ENCODE measurements around the gene KCTD17.

DNA sequence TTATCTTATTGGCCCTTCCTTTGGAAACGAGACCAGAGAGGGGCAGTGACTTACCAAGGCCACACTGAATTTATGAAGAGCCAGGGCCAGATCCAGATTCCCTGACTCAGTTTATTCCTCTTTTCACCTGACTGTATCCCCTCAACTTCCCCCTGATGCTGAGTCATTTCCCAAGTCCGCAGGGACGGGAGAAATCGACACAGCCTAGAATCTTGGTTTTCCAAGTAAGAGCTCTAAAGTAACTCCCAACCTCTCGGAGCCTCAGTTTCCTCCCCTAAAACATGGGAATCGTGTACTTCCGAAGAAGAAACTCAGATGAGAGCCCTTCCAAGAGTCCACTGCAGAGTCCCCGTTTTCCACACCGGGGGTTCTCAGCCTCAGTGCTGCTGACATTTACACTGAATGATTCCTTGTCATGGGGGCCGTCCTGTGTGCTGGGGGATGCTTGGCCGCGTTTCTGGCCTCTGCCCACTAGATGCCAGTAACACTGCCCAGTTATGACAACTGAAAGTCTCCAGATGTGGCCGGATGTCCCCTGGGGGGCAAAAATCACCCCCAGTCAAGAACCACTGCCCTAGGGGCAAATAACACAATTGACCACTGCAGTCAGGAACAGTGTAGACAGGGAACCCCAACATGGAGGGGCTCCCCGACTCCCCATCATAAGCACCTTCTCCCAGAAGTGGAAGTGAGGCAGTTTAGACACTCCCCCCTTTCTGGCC, 20.8 kb upstream of the KCTD17 start:
- TF ChIP-seq, protein P1, sequence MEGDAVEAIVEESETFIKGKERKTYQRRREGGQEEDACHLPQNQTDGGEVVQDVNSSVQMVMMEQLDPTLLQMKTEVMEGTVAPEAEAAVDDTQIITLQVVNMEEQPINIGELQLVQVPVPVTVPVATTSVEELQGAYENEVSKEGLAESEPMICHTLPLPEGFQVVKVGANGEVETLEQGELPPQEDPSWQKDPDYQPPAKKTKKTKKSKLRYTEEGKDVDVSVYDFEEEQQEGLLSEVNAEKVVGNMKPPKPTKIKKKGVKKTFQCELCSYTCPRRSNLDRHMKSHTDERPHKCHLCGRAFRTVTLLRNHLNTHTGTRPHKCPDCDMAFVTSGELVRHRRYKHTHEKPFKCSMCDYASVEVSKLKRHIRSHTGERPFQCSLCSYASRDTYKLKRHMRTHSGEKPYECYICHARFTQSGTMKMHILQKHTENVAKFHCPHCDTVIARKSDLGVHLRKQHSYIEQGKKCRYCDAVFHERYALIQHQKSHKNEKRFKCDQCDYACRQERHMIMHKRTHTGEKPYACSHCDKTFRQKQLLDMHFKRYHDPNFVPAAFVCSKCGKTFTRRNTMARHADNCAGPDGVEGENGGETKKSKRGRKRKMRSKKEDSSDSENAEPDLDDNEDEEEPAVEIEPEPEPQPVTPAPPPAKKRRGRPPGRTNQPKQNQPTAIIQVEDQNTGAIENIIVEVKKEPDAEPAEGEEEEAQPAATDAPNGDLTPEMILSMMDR (IDR thresholded peaks at IDR 0.05) = no peak
- TF ChIP-seq FOXJ3 (CRISPR knock-in tag; IDR thresholded peaks at IDR 0.05; ENCODE audit: borderline replicate concordance) = no peak
- TF ChIP-seq, protein P2, sequence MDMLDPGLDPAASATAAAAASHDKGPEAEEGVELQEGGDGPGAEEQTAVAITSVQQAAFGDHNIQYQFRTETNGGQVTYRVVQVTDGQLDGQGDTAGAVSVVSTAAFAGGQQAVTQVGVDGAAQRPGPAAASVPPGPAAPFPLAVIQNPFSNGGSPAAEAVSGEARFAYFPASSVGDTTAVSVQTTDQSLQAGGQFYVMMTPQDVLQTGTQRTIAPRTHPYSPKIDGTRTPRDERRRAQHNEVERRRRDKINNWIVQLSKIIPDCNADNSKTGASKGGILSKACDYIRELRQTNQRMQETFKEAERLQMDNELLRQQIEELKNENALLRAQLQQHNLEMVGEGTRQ (CRISPR knock-in tag; IDR thresholded peaks at IDR 0.05) = no peak
- TF ChIP-seq, protein P3, sequence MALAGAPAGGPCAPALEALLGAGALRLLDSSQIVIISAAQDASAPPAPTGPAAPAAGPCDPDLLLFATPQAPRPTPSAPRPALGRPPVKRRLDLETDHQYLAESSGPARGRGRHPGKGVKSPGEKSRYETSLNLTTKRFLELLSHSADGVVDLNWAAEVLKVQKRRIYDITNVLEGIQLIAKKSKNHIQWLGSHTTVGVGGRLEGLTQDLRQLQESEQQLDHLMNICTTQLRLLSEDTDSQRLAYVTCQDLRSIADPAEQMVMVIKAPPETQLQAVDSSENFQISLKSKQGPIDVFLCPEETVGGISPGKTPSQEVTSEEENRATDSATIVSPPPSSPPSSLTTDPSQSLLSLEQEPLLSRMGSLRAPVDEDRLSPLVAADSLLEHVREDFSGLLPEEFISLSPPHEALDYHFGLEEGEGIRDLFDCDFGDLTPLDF (CRISPR knock-in tag; IDR thresholded peaks at IDR 0.05) = no peak
- TF ChIP-seq, protein P4, sequence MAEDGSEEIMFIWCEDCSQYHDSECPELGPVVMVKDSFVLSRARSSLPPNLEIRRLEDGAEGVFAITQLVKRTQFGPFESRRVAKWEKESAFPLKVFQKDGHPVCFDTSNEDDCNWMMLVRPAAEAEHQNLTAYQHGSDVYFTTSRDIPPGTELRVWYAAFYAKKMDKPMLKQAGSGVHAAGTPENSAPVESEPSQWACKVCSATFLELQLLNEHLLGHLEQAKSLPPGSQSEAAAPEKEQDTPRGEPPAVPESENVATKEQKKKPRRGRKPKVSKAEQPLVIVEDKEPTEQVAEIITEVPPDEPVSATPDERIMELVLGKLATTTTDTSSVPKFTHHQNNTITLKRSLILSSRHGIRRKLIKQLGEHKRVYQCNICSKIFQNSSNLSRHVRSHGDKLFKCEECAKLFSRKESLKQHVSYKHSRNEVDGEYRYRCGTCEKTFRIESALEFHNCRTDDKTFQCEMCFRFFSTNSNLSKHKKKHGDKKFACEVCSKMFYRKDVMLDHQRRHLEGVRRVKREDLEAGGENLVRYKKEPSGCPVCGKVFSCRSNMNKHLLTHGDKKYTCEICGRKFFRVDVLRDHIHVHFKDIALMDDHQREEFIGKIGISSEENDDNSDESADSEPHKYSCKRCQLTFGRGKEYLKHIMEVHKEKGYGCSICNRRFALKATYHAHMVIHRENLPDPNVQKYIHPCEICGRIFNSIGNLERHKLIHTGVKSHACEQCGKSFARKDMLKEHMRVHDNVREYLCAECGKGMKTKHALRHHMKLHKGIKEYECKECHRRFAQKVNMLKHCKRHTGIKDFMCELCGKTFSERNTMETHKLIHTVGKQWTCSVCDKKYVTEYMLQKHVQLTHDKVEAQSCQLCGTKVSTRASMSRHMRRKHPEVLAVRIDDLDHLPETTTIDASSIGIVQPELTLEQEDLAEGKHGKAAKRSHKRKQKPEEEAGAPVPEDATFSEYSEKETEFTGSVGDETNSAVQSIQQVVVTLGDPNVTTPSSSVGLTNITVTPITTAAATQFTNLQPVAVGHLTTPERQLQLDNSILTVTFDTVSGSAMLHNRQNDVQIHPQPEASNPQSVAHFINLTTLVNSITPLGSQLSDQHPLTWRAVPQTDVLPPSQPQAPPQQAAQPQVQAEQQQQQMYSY (CRISPR knock-in tag; IDR thresholded peaks at IDR 0.05) = no peak
- TF ChIP-seq, protein P5, sequence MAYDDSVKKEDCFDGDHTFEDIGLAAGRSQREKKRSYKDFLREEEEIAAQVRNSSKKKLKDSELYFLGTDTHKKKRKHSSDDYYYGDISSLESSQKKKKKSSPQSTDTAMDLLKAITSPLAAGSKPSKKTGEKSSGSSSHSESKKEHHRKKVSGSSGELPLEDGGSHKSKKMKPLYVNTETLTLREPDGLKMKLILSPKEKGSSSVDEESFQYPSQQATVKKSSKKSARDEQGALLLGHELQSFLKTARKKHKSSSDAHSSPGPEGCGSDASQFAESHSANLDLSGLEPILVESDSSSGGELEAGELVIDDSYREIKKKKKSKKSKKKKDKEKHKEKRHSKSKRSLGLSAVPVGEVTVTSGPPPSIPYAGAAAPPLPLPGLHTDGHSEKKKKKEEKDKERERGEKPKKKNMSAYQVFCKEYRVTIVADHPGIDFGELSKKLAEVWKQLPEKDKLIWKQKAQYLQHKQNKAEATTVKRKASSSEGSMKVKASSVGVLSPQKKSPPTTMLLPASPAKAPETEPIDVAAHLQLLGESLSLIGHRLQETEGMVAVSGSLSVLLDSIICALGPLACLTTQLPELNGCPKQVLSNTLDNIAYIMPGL (CRISPR knock-in tag; IDR thresholded peaks at IDR 0.05) = no peak
- TF ChIP-seq TP53 (CRISPR knock-in tag; IDR thresholded peaks at IDR 0.05) = no peak
- no peak for TF ChIP-seq ZNF317 (CRISPR knock-in tag; IDR thresholded peaks at IDR 0.05; ENCODE audit: borderline replicate concordance, low read depth)
- TF ChIP-seq ZNF263 (CRISPR knock-in tag; IDR thresholded peaks at IDR 0.05; ENCODE audit: low read depth) = no peak
- no peak for TF ChIP-seq NR2C2 (CRISPR knock-in tag; IDR thresholded peaks at IDR 0.05)
- no peak for TF ChIP-seq OVOL2 (CRISPR knock-in tag; IDR thresholded peaks at IDR 0.05; ENCODE audit: borderline replicate concordance)
- TF ChIP-seq, protein P6, sequence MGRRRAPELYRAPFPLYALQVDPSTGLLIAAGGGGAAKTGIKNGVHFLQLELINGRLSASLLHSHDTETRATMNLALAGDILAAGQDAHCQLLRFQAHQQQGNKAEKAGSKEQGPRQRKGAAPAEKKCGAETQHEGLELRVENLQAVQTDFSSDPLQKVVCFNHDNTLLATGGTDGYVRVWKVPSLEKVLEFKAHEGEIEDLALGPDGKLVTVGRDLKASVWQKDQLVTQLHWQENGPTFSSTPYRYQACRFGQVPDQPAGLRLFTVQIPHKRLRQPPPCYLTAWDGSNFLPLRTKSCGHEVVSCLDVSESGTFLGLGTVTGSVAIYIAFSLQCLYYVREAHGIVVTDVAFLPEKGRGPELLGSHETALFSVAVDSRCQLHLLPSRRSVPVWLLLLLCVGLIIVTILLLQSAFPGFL (CRISPR knock-in tag; IDR thresholded peaks at IDR 0.05; ENCODE audit: borderline replicate concordance) = no peak
- TF ChIP-seq SP1 (CRISPR knock-in tag; conservative IDR thresholded peaks at IDR 0.05) = no peak
- TF ChIP-seq, protein P7, sequence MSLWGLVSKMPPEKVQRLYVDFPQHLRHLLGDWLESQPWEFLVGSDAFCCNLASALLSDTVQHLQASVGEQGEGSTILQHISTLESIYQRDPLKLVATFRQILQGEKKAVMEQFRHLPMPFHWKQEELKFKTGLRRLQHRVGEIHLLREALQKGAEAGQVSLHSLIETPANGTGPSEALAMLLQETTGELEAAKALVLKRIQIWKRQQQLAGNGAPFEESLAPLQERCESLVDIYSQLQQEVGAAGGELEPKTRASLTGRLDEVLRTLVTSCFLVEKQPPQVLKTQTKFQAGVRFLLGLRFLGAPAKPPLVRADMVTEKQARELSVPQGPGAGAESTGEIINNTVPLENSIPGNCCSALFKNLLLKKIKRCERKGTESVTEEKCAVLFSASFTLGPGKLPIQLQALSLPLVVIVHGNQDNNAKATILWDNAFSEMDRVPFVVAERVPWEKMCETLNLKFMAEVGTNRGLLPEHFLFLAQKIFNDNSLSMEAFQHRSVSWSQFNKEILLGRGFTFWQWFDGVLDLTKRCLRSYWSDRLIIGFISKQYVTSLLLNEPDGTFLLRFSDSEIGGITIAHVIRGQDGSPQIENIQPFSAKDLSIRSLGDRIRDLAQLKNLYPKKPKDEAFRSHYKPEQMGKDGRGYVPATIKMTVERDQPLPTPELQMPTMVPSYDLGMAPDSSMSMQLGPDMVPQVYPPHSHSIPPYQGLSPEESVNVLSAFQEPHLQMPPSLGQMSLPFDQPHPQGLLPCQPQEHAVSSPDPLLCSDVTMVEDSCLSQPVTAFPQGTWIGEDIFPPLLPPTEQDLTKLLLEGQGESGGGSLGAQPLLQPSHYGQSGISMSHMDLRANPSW (CRISPR knock-in tag; conservative IDR thresholded peaks at IDR 0.05; ENCODE audit: low read depth) = no peak

Data from WTC11 (cell line).